ENCODE data around the gene CAMTA1.

- no peak for TF ChIP-seq CTCF (IDR thresholded peaks at IDR 0.05; ENCODE audit: poor library complexity, severe bottlenecking)
- no peak for TF ChIP-seq EP300 (conservative IDR thresholded peaks at IDR 0.05; ENCODE audit: poor library complexity, severe bottlenecking)
- no peak for TF ChIP-seq RAD21 (conservative IDR thresholded peaks at IDR 0.05)
- TF ChIP-seq TAF1 (IDR thresholded peaks at IDR 0.05; ENCODE audit: low read depth), result no peak
- TF ChIP-seq POLR2AphosphoS5 (IDR thresholded peaks at IDR 0.05), result no peak
- no peak for TF ChIP-seq MXI1 (conservative IDR thresholded peaks at IDR 0.05; ENCODE audit: poor library complexity, severe bottlenecking)
- no peak for TF ChIP-seq REST (IDR thresholded peaks at IDR 0.05; ENCODE audit: borderline replicate concordance)
- no peak for TF ChIP-seq EZH2 (IDR thresholded peaks at IDR 0.05; ENCODE audit: borderline replicate concordance, insufficient read depth, low read length, poor library complexity, severe bottlenecking)
- no peak for TF ChIP-seq SMC3 (conservative IDR thresholded peaks at IDR 0.05; ENCODE audit: poor library complexity)
Measured at GRCh38 chr1:7652061-7652460, 866.8 kb downstream of the CAMTA1 start.

Measured in neural cell (in vitro differentiated cells).